ENCODE data around the gene GRB2. TPM values are rescaled to one million over a fixed set of nuclear protein-coding genes. Genes with fewer than 3 reads are reported as not detected.

Gene GRB2
- total and polyA plus RNA-seq, 2 donors (not counting 1 experiment from before 2014, with no cell fraction given): 114 to 219 TPM

- H3K4me3 ChIP-seq (ENCODE audit: control extremely low read depth in 1 of 5, extremely low read depth in 1 of 5, insufficient read depth in 1 of 5, low read depth in 2 of 5, low read length in 4 of 5): peak overlapping the region in 1 of 5 experiments; percentile 12
- H3K9me3 ChIP-seq (ENCODE audit: control extremely low read depth in 1 of 3, control insufficient read depth in 2 of 3, insufficient read depth in 1 of 3, low read length in 2 of 3): no peaks in the 10 kb centered on the region
- H3K9ac ChIP-seq (ENCODE audit: low read length): peak overlapping the region; percentile 42
- no peak overlapping the region for H2AFZ ChIP-seq (ENCODE audit: insufficient read depth, low read depth, low read length, poor library complexity, severe bottlenecking)
- peaks cover 98% of the 10 kb centered on the region for H3K79me2 ChIP-seq (ENCODE audit: control insufficient read depth, insufficient read depth, low read length)
- H3K36me3 ChIP-seq (replicated peaks in 1 of 2; ENCODE audit: control extremely low read depth in 1 of 2, control insufficient read depth in 1 of 2, extremely low read depth in 1 of 2, insufficient read depth in 2 of 2, low read length in 1 of 2): peaks cover 2 to 18% of the 10 kb centered on the region in 2 experiments
- Mint-ChIP-seq H3K27me3 (no peaks in the 10 kb centered on the region), H3K27ac (peak overlapping the region; percentile 59), H3K9me3 (ENCODE audit: insufficient read depth) (no peaks in the 10 kb centered on the region), H3K4me3 (peak overlapping the region; percentile 71), H3K4me1 (peaks cover 86% of the 10 kb centered on the region)
- TF ChIP-seq EZH2 (IDR thresholded peaks at IDR 0.05; ENCODE audit: borderline replicate concordance, insufficient read depth, low read depth, low read length, poor library complexity, severe bottlenecking) (no peak), CTCF (IDR thresholded peaks at IDR 0.05) (no peak)
- no peak for DNase-seq
- peak overlapping the region; percentile 50 to 78 for H3K27ac ChIP-seq (ENCODE audit: low read length in 2 of 2)
- peaks cover 74 to 78% of the 10 kb centered on the region in 2 donors for H3K4me1 ChIP-seq (ENCODE audit: control insufficient read depth in 2 of 2, insufficient read depth in 2 of 2, low read length in 2 of 2)
- POLR2A ChIA-PET: interaction anchor here (1.7 kb wide), 1 partner anchor 13 kb away, joined by 5 read pairs; no protein-coding TSS in a partner anchor
- H4K20me1 ChIP-seq (ENCODE audit: control insufficient read depth, insufficient read depth, low read length, poor library complexity, severe bottlenecking): peaks cover 65% of the 10 kb centered on the region
- no peaks in the 10 kb centered on the region for H3K27me3 ChIP-seq (replicated peaks in 1 of 4; ENCODE audit: control extremely low read depth in 1 of 4, control insufficient read depth in 3 of 4, insufficient read depth in 4 of 4, low read length in 3 of 4)
- intact Hi-C loops (cut with micrococcal nuclease): no loop called here
- CTCF ChIA-PET: no interaction called here
- H3K4me2 ChIP-seq (replicated peaks; ENCODE audit: low read depth, low read length, poor library complexity, severe bottlenecking): peak overlapping the region; percentile 59
- no peak for ATAC-seq (ENCODE audit: low read depth)
- no CpG with 5 or more reads among the region's 3 CpGs for WGBS (ENCODE audit: insufficient coverage)
These were observed 44.1 kb downstream of the GRB2 start for GRCh38 chr17:75361344-75361743.

- ChIA-PET CTCF (interaction anchor here (0.6 to 1.5 kb wide), 5 partner anchors 10 to 67 kb away, joined by 3 to 4 read pairs (median 3); partner anchors contain the start of gene SLC25A19), POLR2A (no interaction called here)
- Mint-ChIP-seq H3K9me3 (ENCODE audit: insufficient read depth) (no peaks in the 10 kb centered on the region), H3K27ac (peak overlapping the region; percentile 71), H3K4me1 (peaks cover 70% of the 10 kb centered on the region), H3K27me3 (no peaks in the 10 kb centered on the region), H3K4me3 (no peak overlapping the region)
- Histone ChIP-seq H3K79me2 (ENCODE audit: control insufficient read depth, insufficient read depth, low read length) (peaks cover 98% of the 10 kb centered on the region), H3K27ac (ENCODE audit: low read length in 2 of 2) (peak overlapping the region in 1 of 2 donors; percentile 58), H2AFZ (ENCODE audit: insufficient read depth, low read depth, low read length, poor library complexity, severe bottlenecking) (no peak overlapping the region), H3K9ac (ENCODE audit: low read length) (no peak overlapping the region), H3K27me3 (replicated peaks in 1 of 4; ENCODE audit: control extremely low read depth in 1 of 4, control insufficient read depth in 3 of 4, insufficient read depth in 4 of 4, low read length in 3 of 4) (no peaks in the 10 kb centered on the region), H3K4me3 (ENCODE audit: control extremely low read depth in 1 of 5, extremely low read depth in 1 of 5, insufficient read depth in 1 of 5, low read depth in 2 of 5, low read length in 4 of 5) (no peak overlapping the region), H3K9me3 (ENCODE audit: control extremely low read depth in 1 of 3, control insufficient read depth in 2 of 3, insufficient read depth in 1 of 3, low read length in 2 of 3) (peaks cover 0 to 5% (median 0%) of the 10 kb centered on the region in 3 donors), H4K20me1 (ENCODE audit: control insufficient read depth, insufficient read depth, low read length, poor library complexity, severe bottlenecking) (peaks cover 52% of the 10 kb centered on the region), H3K36me3 (replicated peaks in 1 of 2; ENCODE audit: control extremely low read depth in 1 of 2, control insufficient read depth in 1 of 2, extremely low read depth in 1 of 2, insufficient read depth in 2 of 2, low read length in 1 of 2) (peaks cover 3 to 22% of the 10 kb centered on the region in 2 experiments), H3K4me1 (ENCODE audit: control insufficient read depth in 2 of 2, insufficient read depth in 2 of 2, low read length in 2 of 2) (peaks cover 58 to 65% of the 10 kb centered on the region in 2 donors), H3K4me2 (replicated peaks; ENCODE audit: low read depth, low read length, poor library complexity, severe bottlenecking) (no peak overlapping the region)
- no peak for ATAC-seq (ENCODE audit: low read depth)
- no peak for DNase-seq
- TF ChIP-seq CTCF (IDR thresholded peaks at IDR 0.05) (no peak), EZH2 (IDR thresholded peaks at IDR 0.05; ENCODE audit: borderline replicate concordance, insufficient read depth, low read depth, low read length, poor library complexity, severe bottlenecking) (no peak)
- 96% methylated on average over 5 of the region's 9 CpGs for WGBS (ENCODE audit: insufficient coverage)
- intact Hi-C loops (cut with micrococcal nuclease): no loop called here
These were observed 49.1 kb downstream of the GRB2 start for GRCh38 chr17:75356260-75356937.

All from B cell (primary cell).